Activated CD4-positive, alpha-beta T cell treated with anti-CD3 and anti-CD28 coated beads, Interleukin-2, amount 50 U/mL, for 16 hours (primary cell): ENCODE data around the gene HPSE2.
"Not testable (repeated sequence)": the region's sequence is repeated elsewhere in the genome, so short reads cannot be mapped to it uniquely, and the experiment has no call there.

Experiments
- DNase-seq: peaks from one replicate; pipeline ENCODE4 v3.0.0-alpha.2; 2020

Gene HPSE2

GRCh38 chr10:98916526-98917125 is 319.0 kb downstream of the HPSE2 start:
- no peak for DNase-seq

GRCh38 chr10:98915911-98916310 is 319.7 kb downstream of the HPSE2 start:
- no peak for DNase-seq

- DNase-seq: no peak
These were observed 325.1 kb downstream of the HPSE2 start for GRCh38 chr10:98910546-98910945.

DNA sequence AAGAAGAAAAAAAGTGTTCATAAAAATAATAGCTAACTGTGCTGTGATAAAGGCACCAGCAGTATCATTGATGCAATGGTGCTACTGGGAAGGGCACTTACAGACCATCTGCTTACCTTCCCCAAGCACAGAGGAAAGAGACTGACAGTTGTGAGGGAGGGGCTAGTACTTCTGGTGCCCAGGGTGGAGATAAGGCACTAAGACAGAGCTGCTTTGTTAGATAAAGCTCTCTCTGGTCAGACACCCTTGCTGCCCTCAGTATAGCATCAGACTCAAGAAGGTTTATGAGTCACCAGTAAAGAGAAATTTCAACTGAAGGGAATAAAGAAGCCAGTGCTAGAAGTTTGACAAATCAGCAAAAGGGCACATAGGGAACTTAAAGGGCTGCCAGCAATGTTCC is 325.6 kb downstream of the HPSE2 start:
- no peak for DNase-seq

DNA sequence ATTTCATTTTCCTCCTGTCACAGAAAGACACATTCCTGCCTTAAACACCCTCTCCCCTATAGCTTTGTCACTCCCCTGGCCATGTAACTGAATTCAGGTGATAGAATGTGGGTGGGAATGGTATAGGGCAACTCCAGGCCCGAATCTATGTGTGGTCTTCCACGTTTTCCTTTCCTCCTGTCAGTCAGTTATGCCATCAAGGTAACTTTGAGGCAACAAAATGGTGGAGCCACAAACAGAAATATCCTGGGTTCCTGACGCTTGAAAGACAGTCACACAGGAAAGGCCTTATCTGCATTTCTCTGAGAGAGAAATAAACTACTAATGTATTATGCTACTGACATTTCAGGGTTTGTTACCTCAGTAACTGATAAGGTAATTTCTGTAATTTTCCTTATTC is 326.8 kb downstream of the HPSE2 start:
- no peak for DNase-seq

- not testable (repeated sequence) for DNase-seq
These were observed 327.4 kb downstream of the HPSE2 start for GRCh38 chr10:98908247-98908646.

- DNase-seq: no peak
These were observed 334.1 kb downstream of the HPSE2 start for GRCh38 chr10:98901441-98902110.

DNA sequence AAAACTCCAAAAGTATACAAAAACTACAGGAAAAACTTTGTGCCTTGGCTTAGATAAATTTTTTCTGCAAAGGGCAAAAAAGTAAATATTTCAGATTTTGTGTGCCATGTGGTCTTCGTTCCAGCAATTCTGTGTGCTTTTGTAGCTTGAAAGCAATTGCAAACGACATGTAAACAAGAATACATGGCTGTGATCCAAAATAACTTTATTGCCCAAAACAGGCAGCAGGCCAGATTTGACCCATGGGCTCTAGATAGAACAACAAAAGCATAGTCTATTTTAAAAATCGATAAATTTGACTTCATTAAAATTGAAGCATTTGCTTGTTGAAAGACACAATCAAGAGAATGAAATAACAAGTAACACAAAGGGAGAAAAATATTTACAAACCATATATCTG is 336.6 kb downstream of the HPSE2 start:
- DNase-seq: no peak

DNA sequence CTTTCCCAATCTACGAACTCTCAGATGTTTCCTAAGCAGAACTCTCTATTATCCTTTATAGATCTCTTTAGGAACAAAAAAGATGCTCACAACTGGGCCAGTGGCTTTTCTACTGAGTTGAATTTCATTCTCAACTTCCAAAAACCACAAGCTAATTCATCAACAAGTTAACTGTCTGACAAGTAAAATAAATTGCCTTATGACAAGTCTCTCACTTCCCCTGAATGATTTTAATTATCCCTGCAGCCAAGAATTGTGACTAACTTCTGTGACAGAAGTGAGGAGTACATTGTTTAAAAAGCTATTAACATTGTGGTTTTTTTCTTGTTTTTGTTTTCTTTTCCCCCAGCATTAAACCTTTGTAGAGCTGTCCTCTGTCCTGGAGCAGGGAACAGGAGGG is 343.1 kb downstream of the HPSE2 start:
- DNase-seq: no peak

DNA sequence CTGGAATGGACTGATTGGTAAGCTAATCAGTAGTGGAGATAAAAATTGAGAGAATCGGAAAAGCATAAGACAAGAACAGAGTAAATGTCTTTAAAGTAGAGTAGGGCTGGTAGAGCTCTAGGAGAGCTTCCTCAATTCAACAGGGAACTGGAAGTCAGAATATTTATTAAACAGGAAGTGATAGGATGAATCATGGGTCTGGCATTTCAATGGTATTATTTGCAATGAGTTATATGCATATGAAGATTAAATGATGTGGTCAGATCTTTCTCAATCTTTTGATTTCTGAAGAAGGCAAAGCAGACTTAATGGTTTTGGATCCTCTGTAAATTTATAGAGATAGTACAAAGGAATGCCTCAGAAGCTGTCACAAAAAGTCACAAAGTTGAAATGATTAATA is 349.0 kb downstream of the HPSE2 start:
- DNase-seq: no peak

- no peak for DNase-seq
These were observed 350.3 kb downstream of the HPSE2 start for GRCh38 chr10:98885378-98885777.

GRCh38 chr10:98881789-98882188 is 353.9 kb downstream of the HPSE2 start:
- DNase-seq: no peak

GRCh38 chr10:98880971-98881370 is 354.7 kb downstream of the HPSE2 start:
- DNase-seq: no peak

GRCh38 chr10:98878921-98879320 is 356.7 kb downstream of the HPSE2 start:
- no peak for DNase-seq

DNA sequence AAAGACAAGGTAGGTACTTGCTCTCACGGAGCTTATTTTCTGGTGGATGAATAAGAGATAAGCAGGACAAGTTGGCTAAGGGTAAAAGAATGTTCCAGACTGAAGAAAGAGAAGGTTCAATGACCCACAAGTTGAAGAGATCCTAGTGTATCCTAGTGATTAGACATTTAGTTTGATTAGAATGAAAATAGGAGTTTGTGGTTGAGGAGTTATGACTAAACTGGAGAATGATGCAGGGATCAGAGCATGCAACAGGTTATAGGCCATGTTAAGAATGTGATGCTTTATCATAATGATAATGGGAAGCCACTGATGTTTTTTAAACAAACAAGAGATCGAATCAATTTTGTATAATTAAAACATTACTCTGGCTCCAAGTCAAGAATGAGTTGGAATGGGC is 357.2 kb downstream of the HPSE2 start:
- DNase-seq: no peak

DNA sequence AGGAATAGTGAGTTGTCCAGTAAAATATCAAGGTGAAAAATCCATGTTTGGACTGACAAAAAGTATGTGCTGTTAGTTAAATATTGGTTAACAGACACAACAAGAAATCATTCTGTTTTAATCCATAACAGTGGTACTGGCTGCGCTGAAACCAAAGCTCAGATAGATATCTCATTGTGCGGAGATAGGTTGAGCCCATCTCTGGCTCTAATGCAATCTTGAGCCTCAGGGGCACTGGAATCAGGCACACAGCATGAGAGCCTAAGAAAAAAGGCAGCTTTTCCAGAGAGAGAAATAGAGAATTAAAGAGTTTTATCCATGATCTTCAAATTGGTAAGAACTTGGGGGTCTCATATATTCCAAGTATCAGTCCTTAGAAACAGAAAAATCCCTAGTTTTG is 373.7 kb downstream of the HPSE2 start:
- no peak for DNase-seq

- no peak for DNase-seq
These were observed 377.1 kb downstream of the HPSE2 start for GRCh38 chr10:98858525-98858924.

DNA sequence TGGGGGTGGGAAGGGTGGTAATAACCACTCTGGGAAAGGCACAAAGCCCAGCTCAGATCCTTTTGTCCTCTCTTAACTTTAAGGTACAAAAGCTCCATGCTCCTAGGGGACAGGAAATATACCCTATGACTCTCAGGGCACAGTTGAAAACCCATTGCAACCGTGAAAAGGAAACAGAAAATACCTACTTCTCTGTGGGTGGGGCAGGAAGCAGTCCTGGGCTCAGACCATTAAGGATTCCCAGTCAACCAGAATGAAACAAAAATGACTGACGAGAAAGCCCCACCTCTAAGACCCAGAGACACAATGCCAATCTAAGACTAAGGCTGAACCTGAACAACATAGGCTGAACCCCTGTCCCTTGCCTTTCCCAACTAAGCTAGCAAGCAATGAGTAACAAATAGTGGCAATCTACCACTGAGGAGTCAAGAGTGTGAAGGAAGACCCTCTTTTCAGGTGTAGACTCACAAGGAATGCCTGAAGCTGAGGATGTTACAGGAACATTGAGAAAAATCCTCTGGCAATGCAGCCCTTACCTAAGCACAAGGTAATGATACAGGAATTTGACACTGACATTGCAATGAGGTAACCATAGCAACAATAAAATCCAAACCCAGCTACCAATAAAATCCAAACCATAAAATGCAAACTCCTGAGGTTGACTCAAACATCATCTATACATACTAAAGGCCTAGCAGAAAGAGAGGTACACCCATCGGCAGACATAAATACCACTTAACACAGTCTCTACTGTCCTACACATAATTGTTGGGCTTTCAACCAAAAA is 380.1 kb downstream of the HPSE2 start:
- no peak for DNase-seq

GRCh38 chr10:98852686-98853085 is 383.0 kb downstream of the HPSE2 start:
- DNase-seq: no peak

- DNase-seq: no peak
These were observed 387.3 kb downstream of the HPSE2 start for GRCh38 chr10:98848361-98848760.

DNA sequence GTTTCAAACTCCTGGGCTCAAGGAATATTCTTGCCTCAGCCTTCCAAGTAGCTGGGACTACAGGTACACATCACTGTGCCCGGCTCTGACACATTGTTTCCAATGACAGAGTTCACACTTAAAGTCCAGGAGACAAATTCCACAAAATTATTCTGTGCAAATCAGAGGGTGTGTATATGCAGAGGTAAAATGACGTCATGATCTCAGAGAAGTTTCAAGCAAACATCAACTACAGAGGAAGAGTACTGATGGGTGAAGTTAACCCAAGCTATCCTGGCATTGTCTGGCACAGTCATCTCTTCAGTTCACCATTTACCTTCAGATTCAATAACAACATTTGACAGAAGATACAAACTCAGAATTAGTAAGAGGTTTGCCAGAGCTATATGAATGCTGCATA is 388.9 kb downstream of the HPSE2 start:
- no peak for DNase-seq

DNA sequence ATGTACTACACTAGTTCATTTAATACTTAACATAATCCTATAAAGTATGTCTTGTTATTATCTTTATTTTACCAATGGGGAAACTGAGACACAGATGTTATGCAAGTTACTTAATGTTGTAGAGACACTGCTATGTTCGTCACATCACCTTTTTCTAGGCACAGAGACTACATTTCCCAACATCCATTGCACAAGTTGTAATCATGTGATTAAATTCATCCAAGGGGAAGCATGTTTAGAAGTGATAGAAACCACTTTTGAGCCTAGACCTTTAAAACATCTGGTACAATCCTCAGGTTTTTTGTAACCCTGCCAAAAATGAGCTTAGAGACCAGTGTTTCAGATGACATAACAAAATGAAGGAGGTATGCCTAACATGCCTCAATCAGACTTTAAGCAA is 402.1 kb downstream of the HPSE2 start:
- no peak for DNase-seq

GRCh38 chr10:98832738-98833137 is 402.9 kb downstream of the HPSE2 start:
- DNase-seq: no peak

GRCh38 chr10:98832196-98832595 is 403.5 kb downstream of the HPSE2 start:
- DNase-seq: no peak
